H1 (cell line): ENCODE data around the gene KIF5C. TPM values are rescaled to one million over a fixed set of nuclear protein-coding genes. Genes with fewer than 3 reads are reported as not detected.

Experiments
- BACH1 ChIP-seq: IDR thresholded peaks from 2 replicates; pipeline ENCODE4 v1.6.1; 2012; ENCODE audit warnings: low read length, improper control_type of control experiment
- CBX5 ChIP-seq: fragments of 300-800, 300-1000 bp; sonication (generic); IDR thresholded peaks from 2 replicates; pipeline ENCODE4 v1.7.1; 2016; ENCODE audit warnings: antibody characterized with exemption, low read length, low read depth
- JUN ChIP-seq: IDR thresholded peaks from 2 replicates; pipeline ENCODE4 v1.6.1; 2011; ENCODE audit warnings: low read depth, mild to moderate bottlenecking, improper control_type of control experiment, low read length
- KDM1A ChIP-seq: fragments of 200-600, 300-600 bp; sonication (generic); IDR thresholded peaks from 2 replicates; pipeline ENCODE4 v1.7.1; 2016; ENCODE audit warnings: mild to moderate bottlenecking, low read length, borderline replicate concordance
- NANOG ChIP-seq: IDR thresholded peaks from 2 replicates; pipeline ENCODE4 v1.6.1; 2011; ENCODE audit warnings: low read length, low read depth, mild to moderate bottlenecking, inconsistent platforms; ENCODE audit not compliant: insufficient read depth, poor library complexity, severe bottlenecking
- NRF1 ChIP-seq: IDR thresholded peaks from 2 replicates; pipeline ENCODE4 v1.6.1; 2011; ENCODE audit warnings: mild to moderate bottlenecking, low read depth, low read length, improper control_type of control experiment
- RBBP5 ChIP-seq: IDR thresholded peaks from 2 replicates; pipeline ENCODE4 v1.7.1; 2012; ENCODE audit warnings: low read depth, mild to moderate bottlenecking, inconsistent platforms, low read length, moderate library complexity, borderline replicate concordance
- SP2 ChIP-seq: IDR thresholded peaks from 2 replicates; pipeline ENCODE4 v1.6.1; 2012; ENCODE audit warnings: mild to moderate bottlenecking, low read length, inconsistent platforms
- TCF12 ChIP-seq: IDR thresholded peaks from 2 replicates; pipeline ENCODE4 v1.6.1; 2011; ENCODE audit warnings: low read depth, mild to moderate bottlenecking, low read length
- TEAD4 ChIP-seq: IDR thresholded peaks from 2 replicates; pipeline ENCODE4 v1.6.1; 2012; ENCODE audit warnings: low read depth, low read length, inconsistent platforms, mixed read lengths
- ZNF274 ChIP-seq: IDR thresholded peaks from 2 replicates; pipeline ENCODE4 v1.7.0; 2012; ENCODE audit warnings: low read length, borderline replicate concordance; ENCODE audit errors: extremely low read depth
- polyA plus RNA-seq, 7 experiments: library from polyadenylated mRNA; depleted of rRNA in 3 of 7; stranded (reverse) in 5 of 7; unstranded in 2 of 7; fragments of >200 nt in 5 of 7; fragments of 200-250 nt in 2 of 7; gene quantifications; 1 replicate in 5 of 7; 2 replicates in 1 of 7; 4 replicates in 1 of 7; pipeline versions ENCODE4 v1.2.1 to v1.2.3, GENCODE V29; 2011 to 2013; ENCODE audit warnings: missing spikeins in 2 of 7, mixed read lengths in 2 of 7
- total RNA-seq: library from RNA; stranded (reverse); fragmentation: NEBNext Ultra II Directional; extraction: Animal tissue kit (Norgen Biotek cat#: 25700); gene quantifications from 2 replicates; pipeline ENCODE4 v1.2.1, GENCODE V29; 2021
- TF ChIP-seq, protein P1 (sequence below): IDR thresholded peaks from 2 replicates; pipeline ENCODE4 v1.6.1; 2011; ENCODE audit warnings: low read length, improper control_type of control experiment

Gene KIF5C
- total and polyA plus RNA-seq, 2 of the 8 experiments (the other 6 are each of a cell fraction or from before 2014, with no cell fraction given): 16.3 to 66.4 TPM

- TF ChIP-seq JUN: no peak
- TF ChIP-seq KDM1A: no peak
- no peak for TF ChIP-seq TCF12
- no peak for TF ChIP-seq BACH1
- TF ChIP-seq RBBP5: no peak
- TF ChIP-seq SP2: no peak
- TF ChIP-seq TEAD4: no peak
- TF ChIP-seq NRF1: no peak
- no peak for TF ChIP-seq ZNF274
- TF ChIP-seq, protein P1, sequence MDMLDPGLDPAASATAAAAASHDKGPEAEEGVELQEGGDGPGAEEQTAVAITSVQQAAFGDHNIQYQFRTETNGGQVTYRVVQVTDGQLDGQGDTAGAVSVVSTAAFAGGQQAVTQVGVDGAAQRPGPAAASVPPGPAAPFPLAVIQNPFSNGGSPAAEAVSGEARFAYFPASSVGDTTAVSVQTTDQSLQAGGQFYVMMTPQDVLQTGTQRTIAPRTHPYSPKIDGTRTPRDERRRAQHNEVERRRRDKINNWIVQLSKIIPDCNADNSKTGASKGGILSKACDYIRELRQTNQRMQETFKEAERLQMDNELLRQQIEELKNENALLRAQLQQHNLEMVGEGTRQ: no peak
- no peak for TF ChIP-seq NANOG
- TF ChIP-seq CBX5: no peak
These were observed 92.6 kb downstream of the KIF5C start (continued) for GRCh38 chr2:148967578-148967977.
